Peyer's patch (tissue), 4 donors: ENCODE results near the gene PRPF38B. TPM values are rescaled to one million over a fixed set of nuclear protein-coding genes. Genes with fewer than 3 reads are reported as not detected.
"Not testable (repeated sequence)": the region's sequence is repeated elsewhere in the genome, so short reads cannot be mapped to it uniquely, and the experiment has no call there.

Experiments
- DNase-seq, 3 donors: peaks; one replicate each; pipeline ENCODE4 v3.0.0-alpha.2; 2017 to 2019
- H3K27ac ChIP-seq, 4 donors: fragments of 200-600 bp; sonication (generic); one replicate each; pipeline ENCODE4 v1.5.1; 2016 to 2019
- H3K27me3 ChIP-seq, 2 donors: fragments of 200-600 bp; sonication (generic); one replicate each; pipeline ENCODE4 v1.5.1; 2019
- H3K36me3 ChIP-seq, 3 donors: fragments of 200-600 bp; sonication (generic); one replicate each; pipeline ENCODE4 v1.5.1; 2016 to 2019
- H3K4me1 ChIP-seq, 4 donors: fragments of 200-600 bp; sonication (generic); one replicate each; pipeline ENCODE4 v1.5.1; 2016 to 2019
- H3K4me3 ChIP-seq, 4 donors: fragments of 200-600 bp; sonication (generic); 1 replicate in 3 of 4; 2 replicates in 1 of 4; pipeline ENCODE4 v1.5.1; 2016 to 2019; ENCODE audit warnings: mild to moderate bottlenecking in 1 of 4
- H3K9me3 ChIP-seq, 4 donors: fragments of 200-600 bp; sonication (generic); one replicate each; pipeline ENCODE4 v1.5.1; 2016 to 2019; ENCODE audit warnings: mild to moderate bottlenecking in 1 of 4
- CTCF ChIP-seq, 6 experiments: fragments of 450-650 bp in 4 of 6; fragments of 200-600 bp in 2 of 6; sonication (generic) in 1 of 6; IDR thresholded peaks; one replicate each; pipeline ENCODE4 v1.5.1; 2017 to 2019; ENCODE audit warnings: antibody characterized with exemption in 6 of 6, mild to moderate bottlenecking in 3 of 6, moderate library complexity in 1 of 6
- POLR2A ChIP-seq, 2 donors: fragments of 450-650 bp; IDR thresholded peaks; one replicate each; pipeline ENCODE4 v1.5.1; 2017; ENCODE audit warnings: antibody characterized with exemption in 2 of 2, mild to moderate bottlenecking in 2 of 2, moderate library complexity in 2 of 2
- total RNA-seq, 4 donors: library from RNA; depleted of rRNA; stranded (reverse); fragments of >200 nt; gene quantifications; one replicate each; pipeline ENCODE4 v1.1.0, GENCODE V29; 2016

The PRPF38B gene
- total RNA-seq, 4 donors from 2014 or later: 42.1 to 54.2 (median 45.6) TPM

- no peaks in the 10 kb centered on the region for H3K9me3 ChIP-seq
- no peak overlapping the region for H3K27ac ChIP-seq
- no peak for TF ChIP-seq POLR2A (IDR thresholded peaks at IDR 0.05)
- TF ChIP-seq CTCF (IDR thresholded peaks at IDR 0.05): no peak
- no peaks in the 10 kb centered on the region for H3K27me3 ChIP-seq
- no peaks in the 10 kb centered on the region for H3K4me1 ChIP-seq
- no peaks in the 10 kb centered on the region for H3K36me3 ChIP-seq
- DNase-seq: no peak
- no peak overlapping the region for H3K4me3 ChIP-seq
Observed at GRCh38 chr1:108670131-108670773, 21.9 kb upstream of the PRPF38B start.

GRCh38 chr1:108671143-108671542 lies 21.0 kb upstream of the PRPF38B start:
- no peaks in the 10 kb centered on the region for H3K36me3 ChIP-seq
- TF ChIP-seq CTCF (IDR thresholded peaks at IDR 0.05): no peak
- no peak for TF ChIP-seq POLR2A (IDR thresholded peaks at IDR 0.05)
- no peak for DNase-seq

GRCh38 chr1:108678706-108679105 lies 13.4 kb upstream of the PRPF38B start:
- Histone ChIP-seq H3K27ac (no peak overlapping the region), H3K27me3 (no peaks in the 10 kb centered on the region), H3K9me3 (no peaks in the 10 kb centered on the region), H3K4me1 (no peaks in the 10 kb centered on the region), H3K4me3 (no peak overlapping the region), H3K36me3 (no peaks in the 10 kb centered on the region)
- DNase-seq: no peak
- TF ChIP-seq CTCF (IDR thresholded peaks at IDR 0.05) (no peak), POLR2A (IDR thresholded peaks at IDR 0.05) (no peak)

More at GRCh38 chr1:108671143-108671542, 21.0 kb upstream of the PRPF38B start:
- Histone ChIP-seq H3K9me3 (no peaks in the 10 kb centered on the region), H3K27ac (no peak overlapping the region), H3K4me1 (no peaks in the 10 kb centered on the region), H3K4me3 (no peak overlapping the region), H3K27me3 (no peaks in the 10 kb centered on the region)

GRCh38 chr1:108679586-108680213 lies 12.4 kb upstream of the PRPF38B start:
- H3K27ac ChIP-seq: no peak overlapping the region
- no peaks in the 10 kb centered on the region for H3K36me3 ChIP-seq
- no peak for DNase-seq
- TF ChIP-seq POLR2A (IDR thresholded peaks at IDR 0.05) (no peak), CTCF (IDR thresholded peaks at IDR 0.05) (no peak)
- H3K9me3 ChIP-seq: no peaks in the 10 kb centered on the region
- no peaks in the 10 kb centered on the region for H3K27me3 ChIP-seq
- H3K4me1 ChIP-seq: no peaks in the 10 kb centered on the region
- no peak overlapping the region for H3K4me3 ChIP-seq

GRCh38 chr1:108681701-108682100 lies 10.4 kb upstream of the PRPF38B start:
- H3K4me3 ChIP-seq, H3K4me1 ChIP-seq, H3K27ac ChIP-seq: not testable (repeated sequence)

GRCh38 chr1:108685529-108685928 lies 6.6 kb upstream of the PRPF38B start:
- Histone ChIP-seq H3K36me3 (no peaks in the 10 kb centered on the region), H3K27ac (no peak overlapping the region), H3K4me1 (no peaks in the 10 kb centered on the region), H3K9me3 (no peaks in the 10 kb centered on the region), H3K4me3 (no peak overlapping the region), H3K27me3 (no peaks in the 10 kb centered on the region)
- no peak for DNase-seq
- TF ChIP-seq CTCF (IDR thresholded peaks at IDR 0.05) (no peak), POLR2A (IDR thresholded peaks at IDR 0.05) (no peak)

More at GRCh38 chr1:108681701-108682100, 10.4 kb upstream of the PRPF38B start:
- H3K9me3 ChIP-seq, H3K36me3 ChIP-seq, H3K27me3 ChIP-seq, DNase-seq: not testable (repeated sequence)
